Endothelial cell of umbilical vein (primary cell): ENCODE results near the gene ALKBH5. TPM values are rescaled to one million over a fixed set of nuclear protein-coding genes. Genes with fewer than 3 reads are reported as not detected.
A peak's percentile ranks its signal among the peaks of the same experiment; 100 is the strongest.

ENCODE experiments used
- Bru-seq: library from RNA; stranded (reverse); fragments of 400-500 nt; gene quantifications from one replicate; lab custom pipeline; 2021; lab: Mats Ljungman, UMichigan
- BruChase-seq, 2 experiments: library from RNA; stranded (reverse); fragments of 400-500 nt; gene quantifications; one replicate each; lab custom pipeline; 2021; lab: Mats Ljungman, UMichigan
- BruUV-seq: library from RNA; stranded (reverse); fragments of 400-500 nt; replicated peaks from 2 replicates; lab custom pipeline; 2021; lab: Mats Ljungman, UMichigan
- CTCF ChIA-PET: fragments of 300-600, 350-600 bp; sonication (Branson Sonifier 250); formaldehyde crosslinking; loops from one replicate; lab custom pipeline; 2021; ENCODE audit warnings: antibody characterized with exemption, inconsistent platforms; lab: Charles Lee
- POLR2A ChIA-PET: fragments of 300-600, 350-600 bp; sonication (Branson Sonifier 250); formaldehyde crosslinking; loops from one replicate; lab custom pipeline; 2021; ENCODE audit warnings: antibody characterized with exemption, inconsistent platforms; lab: Charles Lee
- DNase-seq: peaks from one replicate; pipeline ENCODE4 v3.0.0-alpha.2; 2011; ENCODE audit warnings: low read depth, low spot score
- FAIRE-seq: peaks from 2 replicates; lab custom pipeline; 2011; peaks lifted over from hg19 to GRCh38; lab: Jason Lieb, UNC
- H2AFZ ChIP-seq: 2 replicates; pipeline ENCODE4 v1.6.0; 2012; ENCODE audit warnings: low read depth, low read length, control low read depth, inconsistent platforms
- H3K27ac ChIP-seq: 2 replicates; pipeline ENCODE4 v1.5.1; 2011; ENCODE audit warnings: low read depth, mild to moderate bottlenecking, control low read depth, low read length, moderate library complexity; ENCODE audit not compliant: insufficient read depth
- H3K27me3 ChIP-seq, 2 experiments: 2 replicates each; pipeline versions ENCODE4 v1.6.0 to v1.6.1; 2011; ENCODE audit warnings: low read length in 2 of 2, mixed read lengths in 1 of 2; ENCODE audit not compliant: control insufficient read depth in 2 of 2, insufficient read depth in 2 of 2
- H3K36me3 ChIP-seq, 2 experiments: 2 replicates in 1 of 2; 3 replicates in 1 of 2; pipeline ENCODE4 v1.5.1; 2011; ENCODE audit warnings: low read length in 2 of 2, mild to moderate bottlenecking in 1 of 2, moderate library complexity in 1 of 2; ENCODE audit not compliant: control insufficient read depth in 2 of 2, insufficient read depth in 2 of 2; ENCODE audit errors: extremely low read depth in 1 of 2
- H3K4me1 ChIP-seq: 3 replicates; pipeline ENCODE4 v1.5.1; 2011; ENCODE audit warnings: mild to moderate bottlenecking, low read length; ENCODE audit not compliant: control insufficient read depth, insufficient read depth; ENCODE audit errors: extremely low read depth
- H3K4me2 ChIP-seq: 2 replicates; pipeline ENCODE4 v1.6.1; 2011; ENCODE audit warnings: low read length, control low read depth, mixed read lengths; ENCODE audit not compliant: insufficient read depth
- H3K4me3 ChIP-seq, 3 experiments: fragments of 200-600 bp in 1 of 3; sonication (generic), shearing (Covaris generic) in 1 of 3; replicated peaks in 1 of 3; 2 replicates each; pipeline ENCODE4 v1.5.1; 2011 to 2016; ENCODE audit warnings: control low read depth in 3 of 3, low read length in 3 of 3, mild to moderate bottlenecking in 2 of 3, inconsistent platforms in 1 of 3, low read depth in 1 of 3, moderate library complexity in 1 of 3; ENCODE audit not compliant: insufficient read depth in 1 of 3
- H3K79me2 ChIP-seq: 2 replicates; pipeline ENCODE4 v1.6.0; 2012; ENCODE audit warnings: low read length, inconsistent platforms; ENCODE audit not compliant: control insufficient read depth, insufficient read depth
- H3K9ac ChIP-seq: replicated peaks from 2 replicates; pipeline ENCODE3; 2011; ENCODE audit warnings: low read length, control low read depth; ENCODE audit not compliant: insufficient read depth; ENCODE audit errors: extremely low read depth
- H3K9me1 ChIP-seq: replicated peaks from 3 replicates; pipeline ENCODE4 v1.6.0; 2011; ENCODE audit warnings: mild to moderate bottlenecking, low read length; ENCODE audit not compliant: control insufficient read depth, insufficient read depth; ENCODE audit errors: extremely low read depth
- H3K9me3 ChIP-seq: replicated peaks from 2 replicates; pipeline ENCODE4 v1.5.1; 2012; ENCODE audit warnings: low read length, inconsistent platforms; ENCODE audit not compliant: control insufficient read depth, insufficient read depth
- H4K20me1 ChIP-seq: replicated peaks from 2 replicates; pipeline ENCODE3; 2011; ENCODE audit warnings: mild to moderate bottlenecking, low read length; ENCODE audit not compliant: control insufficient read depth, insufficient read depth; ENCODE audit errors: extremely low read depth
- EZH2 ChIP-seq: IDR thresholded peaks from 2 replicates; pipeline ENCODE4 v1.6.1; 2012; ENCODE audit warnings: borderline replicate concordance, low read depth, mild to moderate bottlenecking, moderate library complexity, low read length, inconsistent platforms; ENCODE audit not compliant: severe bottlenecking
- POLR2A ChIP-seq: IDR thresholded peaks from 2 replicates; pipeline ENCODE4 v1.6.1; 2012; ENCODE audit warnings: low read depth, mild to moderate bottlenecking, control low read depth, low read length
- POLR2AphosphoS5 ChIP-seq: IDR thresholded peaks from 2 replicates; pipeline ENCODE4 v1.6.1; 2012; ENCODE audit warnings: low read depth, mild to moderate bottlenecking, control low read depth, low read length, moderate library complexity; ENCODE audit not compliant: insufficient read depth
- dilution Hi-C: fragments of 300-500 bp; cut with MboI; formaldehyde crosslinking; loops from one replicate; pipeline ENCODE4 v1.15.0; 2019; ENCODE audit warnings: low sequenced_read_pairs; ENCODE audit not compliant: extremely low pct_ligation_motif_present
- intact Hi-C: fragments of 100-400 bp; cut with micrococcal nuclease; formaldehyde crosslinking; loops from one replicate; pipeline ENCODE4 v1.10.0; 2022
- long read RNA-seq: library from polyadenylated mRNA; stranded (forward); transcript quantifications from one replicate; pipeline ENCODE4 v2.0.0, GENCODE V29; 2021
- polyA minus RNA-seq, 3 experiments: library from RNA; depleted of rRNA, polyadenylated mRNA; stranded (reverse); fragments of >200 nt; gene quantifications; 1 replicate in 1 of 3; 2 replicates in 2 of 3; pipeline ENCODE4 v1.2.3, GENCODE V29; 2011
- polyA plus RNA-seq, 4 experiments: library from polyadenylated mRNA; depleted of rRNA in 3 of 4; stranded (reverse) in 3 of 4; unstranded in 1 of 4; fragments of >200 nt; gene quantifications; 2 replicates each; pipeline versions ENCODE4 v1.2.1 to v1.2.3, GENCODE V29; 2011 to 2012; ENCODE audit warnings: missing spikeins in 1 of 4
- total RNA-seq: library from RNA; stranded (reverse); gene quantifications from 2 replicates; pipeline ENCODE4 v1.2.3, GENCODE V29; 2021
- TF ChIP-seq, protein P1 (sequence below), 2 donors: IDR thresholded peaks; 1 replicate in 1 of 2; 2 replicates in 1 of 2; pipeline ENCODE4 v1.5.1; 2011; ENCODE audit warnings: low read length in 2 of 2, mild to moderate bottlenecking in 2 of 2, moderate library complexity in 2 of 2, control low read depth in 1 of 2, inconsistent platforms in 1 of 2, low read depth in 1 of 2; ENCODE audit not compliant: insufficient read depth in 1 of 2; ENCODE audit errors: extremely low read depth in 1 of 2
- TF ChIP-seq, protein P2 (sequence below): IDR thresholded peaks from 2 replicates; pipeline ENCODE4 v1.6.1; 2011; ENCODE audit not compliant: insufficient read depth, insufficient read length

The ALKBH5 gene
- total RNA-seq: 70.7 and 71.0 TPM in 2 replicates
- polyA plus RNA-seq: 54.5 and 55.3 TPM in 2 replicates
- 49.2 and 50.9 TPM in 2 replicates for polyA plus RNA-seq (2011; cell fraction: cytosol; rRNA removed)
- polyA plus RNA-seq (2011; cell fraction: nucleus; rRNA removed): 22.4 and 25.2 TPM in 2 replicates
- 41.3 and 42.9 TPM in 2 replicates for polyA plus RNA-seq (2012)
- 79.3 and 89.4 TPM in 2 replicates for polyA minus RNA-seq
- 106 TPM for polyA minus RNA-seq (2011; cell fraction: cytosol; rRNA and poly(A)+ RNA removed)
- polyA minus RNA-seq (2011; cell fraction: nucleus; rRNA and poly(A)+ RNA removed): 18.0 and 18.2 TPM in 2 replicates
- percentile 67 among the genes with signal in this experiment for Bru-seq, nascent RNA
- percentile 92 among the genes with signal in this experiment for BruChase-seq, experiment 1, labeled RNA remaining after a 6-hour chase
- BruChase-seq, experiment 2, labeled RNA remaining after a 2-hour chase: percentile 82 among the genes with signal in this experiment
- long read RNA-seq, transcript ALKBH5-201 (4 exons, 2,748 nt): major isoform, 199 of 222 reads
- long read RNA-seq, partial matches to known transcripts: 1 of 222 reads
- long read RNA-seq, other reads (novel, unspliced or antisense): 20 of 222 reads

- peak within 1 kb of the TSS; percentile 86 for H3K27ac ChIP-seq
- CTCF ChIA-PET: interaction anchor here (0.5 to 3.4 kb wide), 14 partner anchors 10 to 89 kb away, joined by 3 to 16 read pairs (median 4); no protein-coding TSS in a partner anchor
- H3K9me1 ChIP-seq: no peaks in the 10 kb centered on the region
- peak within 1 kb of the TSS; percentile 79 to 94 (median 80) for H3K4me3 ChIP-seq
- POLR2A ChIA-PET: interaction anchor here (0.6 to 2.4 kb wide), 5 partner anchors 13 to 30 kb away, joined by 3 to 8 read pairs (median 5); no protein-coding TSS in a partner anchor
- H4K20me1 ChIP-seq: no peaks in the 10 kb centered on the region
- DNase-seq (peak; percentile 99), FAIRE-seq (peak; percentile 100)
- H3K9me3 ChIP-seq: no peaks in the 10 kb centered on the region
- H3K4me1 ChIP-seq: peaks cover 44% of the 10 kb centered on the region
- no TSS peak for BruUV-seq
- peaks cover 47% of the 10 kb centered on the region for H3K79me2 ChIP-seq
- intact Hi-C loops: loop anchor here (1.0 kb wide), 1 partner anchor 42 kb away; no protein-coding TSS in a partner anchor
- peak within 1 kb of the TSS; percentile 86 for H3K9ac ChIP-seq
- H3K27me3 ChIP-seq: no peaks in the 10 kb centered on the region
- TF ChIP-seq, protein P1, sequence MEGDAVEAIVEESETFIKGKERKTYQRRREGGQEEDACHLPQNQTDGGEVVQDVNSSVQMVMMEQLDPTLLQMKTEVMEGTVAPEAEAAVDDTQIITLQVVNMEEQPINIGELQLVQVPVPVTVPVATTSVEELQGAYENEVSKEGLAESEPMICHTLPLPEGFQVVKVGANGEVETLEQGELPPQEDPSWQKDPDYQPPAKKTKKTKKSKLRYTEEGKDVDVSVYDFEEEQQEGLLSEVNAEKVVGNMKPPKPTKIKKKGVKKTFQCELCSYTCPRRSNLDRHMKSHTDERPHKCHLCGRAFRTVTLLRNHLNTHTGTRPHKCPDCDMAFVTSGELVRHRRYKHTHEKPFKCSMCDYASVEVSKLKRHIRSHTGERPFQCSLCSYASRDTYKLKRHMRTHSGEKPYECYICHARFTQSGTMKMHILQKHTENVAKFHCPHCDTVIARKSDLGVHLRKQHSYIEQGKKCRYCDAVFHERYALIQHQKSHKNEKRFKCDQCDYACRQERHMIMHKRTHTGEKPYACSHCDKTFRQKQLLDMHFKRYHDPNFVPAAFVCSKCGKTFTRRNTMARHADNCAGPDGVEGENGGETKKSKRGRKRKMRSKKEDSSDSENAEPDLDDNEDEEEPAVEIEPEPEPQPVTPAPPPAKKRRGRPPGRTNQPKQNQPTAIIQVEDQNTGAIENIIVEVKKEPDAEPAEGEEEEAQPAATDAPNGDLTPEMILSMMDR (IDR thresholded peaks at IDR 0.05; ENCODE audit: extremely low read depth in 1 of 2, insufficient read depth in 1 of 2, low read depth in 1 of 2, low read length in 2 of 2): peak; percentile 25 to 30
- TF ChIP-seq POLR2A (peak; percentile 23), POLR2AphosphoS5 (peak; percentile 60), EZH2 (no peak)
- TF ChIP-seq, protein P2, sequence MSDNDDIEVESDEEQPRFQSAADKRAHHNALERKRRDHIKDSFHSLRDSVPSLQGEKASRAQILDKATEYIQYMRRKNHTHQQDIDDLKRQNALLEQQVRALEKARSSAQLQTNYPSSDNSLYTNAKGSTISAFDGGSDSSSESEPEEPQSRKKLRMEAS: peak; percentile 33
- H3K4me2 ChIP-seq: peak within 1 kb of the TSS; percentile 93
- dilution Hi-C loops: no loop called here
- no peaks in the 10 kb centered on the region for H3K36me3 ChIP-seq
- peak within 1 kb of the TSS; percentile 74 for H2AFZ ChIP-seq
Measured at GRCh38 chr17:18183334-18184142, at the start of gene ALKBH5. TSS of gene ALKBH5 (plus strand) at chr17:18183828. CDS start at chr17:18184244, 416 bp downstream.
